Adrenal gland (tissue), 5 donors: Measurements from ENCODE around the gene RXYLT1.

ENCODE experiments used
- POLR2A ChIP-seq, 2 donors: fragments of 450-650 bp; IDR thresholded peaks; one replicate each; pipeline ENCODE4 v1.6.1; 2017; ENCODE audit warnings: antibody characterized with exemption in 2 of 2, mild to moderate bottlenecking in 2 of 2, moderate library complexity in 1 of 2
- TF ChIP-seq, protein P1 (sequence below), 6 experiments: fragments of 450-650 bp in 4 of 6; fragments of 200-600 bp in 2 of 6; sonication (generic) in 1 of 6; IDR thresholded peaks; 1 replicate in 5 of 6; 2 replicates in 1 of 6; pipeline versions ENCODE4 v1.5.1 to v1.8.0; 2016 to 2021; ENCODE audit warnings: antibody characterized with exemption in 6 of 6, mild to moderate bottlenecking in 2 of 6, moderate library complexity in 1 of 6
- donor health status: DM: no; HTN: no; CAD: no.

DNA sequence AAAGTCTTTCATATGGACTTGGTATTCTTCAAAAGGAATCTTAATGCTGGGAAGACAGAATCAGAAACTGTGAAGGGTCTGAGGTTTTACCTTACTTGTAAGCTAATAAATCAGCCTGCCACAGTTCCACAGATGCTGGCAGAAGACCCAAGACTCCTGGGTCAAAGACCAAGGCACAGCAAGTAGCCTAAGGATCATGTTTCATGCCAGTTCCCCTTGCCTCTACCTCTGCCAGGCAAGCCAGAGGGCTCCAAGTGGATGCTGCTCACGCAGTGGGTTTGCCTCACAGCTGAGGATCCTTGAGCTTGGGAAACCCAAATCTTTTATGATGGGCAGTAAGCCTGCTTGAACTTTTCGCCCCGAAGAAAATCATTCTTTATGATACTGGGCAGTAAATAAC is 15.2 kb upstream of the RXYLT1 start:
- TF ChIP-seq, protein P1, sequence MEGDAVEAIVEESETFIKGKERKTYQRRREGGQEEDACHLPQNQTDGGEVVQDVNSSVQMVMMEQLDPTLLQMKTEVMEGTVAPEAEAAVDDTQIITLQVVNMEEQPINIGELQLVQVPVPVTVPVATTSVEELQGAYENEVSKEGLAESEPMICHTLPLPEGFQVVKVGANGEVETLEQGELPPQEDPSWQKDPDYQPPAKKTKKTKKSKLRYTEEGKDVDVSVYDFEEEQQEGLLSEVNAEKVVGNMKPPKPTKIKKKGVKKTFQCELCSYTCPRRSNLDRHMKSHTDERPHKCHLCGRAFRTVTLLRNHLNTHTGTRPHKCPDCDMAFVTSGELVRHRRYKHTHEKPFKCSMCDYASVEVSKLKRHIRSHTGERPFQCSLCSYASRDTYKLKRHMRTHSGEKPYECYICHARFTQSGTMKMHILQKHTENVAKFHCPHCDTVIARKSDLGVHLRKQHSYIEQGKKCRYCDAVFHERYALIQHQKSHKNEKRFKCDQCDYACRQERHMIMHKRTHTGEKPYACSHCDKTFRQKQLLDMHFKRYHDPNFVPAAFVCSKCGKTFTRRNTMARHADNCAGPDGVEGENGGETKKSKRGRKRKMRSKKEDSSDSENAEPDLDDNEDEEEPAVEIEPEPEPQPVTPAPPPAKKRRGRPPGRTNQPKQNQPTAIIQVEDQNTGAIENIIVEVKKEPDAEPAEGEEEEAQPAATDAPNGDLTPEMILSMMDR (IDR thresholded peaks at IDR 0.05), result no peak
- TF ChIP-seq POLR2A (IDR thresholded peaks at IDR 0.05), result no peak
